Esophagus squamous epithelium (tissue), 4 donors: ENCODE measurements around the gene APLP2.

Experiments used
- POLR2A ChIP-seq, 4 donors: fragments of 450-650 bp; IDR thresholded peaks; one replicate each; pipeline ENCODE4 v1.6.1; 2017; ENCODE audit warnings: antibody characterized with exemption in 4 of 4, mild to moderate bottlenecking in 4 of 4, moderate library complexity in 3 of 4
- TF ChIP-seq, protein P1 (sequence below), 6 experiments: fragments of 450-650 bp in 4 of 6; fragments of 200-600 bp in 2 of 6; sonication (generic) in 2 of 6; IDR thresholded peaks; one replicate each; pipeline ENCODE4 v1.5.1; 2016 to 2019; ENCODE audit warnings: antibody characterized with exemption in 6 of 6, mild to moderate bottlenecking in 4 of 6, moderate library complexity in 4 of 6

DNA sequence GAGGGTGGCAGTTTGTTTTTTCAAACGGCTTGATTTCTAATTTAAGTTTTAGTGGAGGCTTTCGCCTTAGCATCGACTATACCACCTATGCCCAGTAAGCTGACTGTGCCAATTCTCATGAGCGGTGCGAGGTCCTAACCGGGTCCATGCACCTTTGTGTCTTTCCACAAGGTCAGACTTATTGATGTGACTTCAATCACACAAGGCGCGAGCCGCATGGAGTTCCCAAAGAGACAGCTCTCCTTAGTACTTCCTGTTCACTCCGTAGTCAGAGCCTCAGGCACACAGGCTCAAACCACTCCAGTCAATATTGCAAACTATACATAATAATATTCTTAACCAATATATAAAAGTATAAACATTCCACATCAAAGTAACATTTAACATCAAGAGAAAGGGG is 108.1 kb downstream of the APLP2 start:
- TF ChIP-seq, protein P1, sequence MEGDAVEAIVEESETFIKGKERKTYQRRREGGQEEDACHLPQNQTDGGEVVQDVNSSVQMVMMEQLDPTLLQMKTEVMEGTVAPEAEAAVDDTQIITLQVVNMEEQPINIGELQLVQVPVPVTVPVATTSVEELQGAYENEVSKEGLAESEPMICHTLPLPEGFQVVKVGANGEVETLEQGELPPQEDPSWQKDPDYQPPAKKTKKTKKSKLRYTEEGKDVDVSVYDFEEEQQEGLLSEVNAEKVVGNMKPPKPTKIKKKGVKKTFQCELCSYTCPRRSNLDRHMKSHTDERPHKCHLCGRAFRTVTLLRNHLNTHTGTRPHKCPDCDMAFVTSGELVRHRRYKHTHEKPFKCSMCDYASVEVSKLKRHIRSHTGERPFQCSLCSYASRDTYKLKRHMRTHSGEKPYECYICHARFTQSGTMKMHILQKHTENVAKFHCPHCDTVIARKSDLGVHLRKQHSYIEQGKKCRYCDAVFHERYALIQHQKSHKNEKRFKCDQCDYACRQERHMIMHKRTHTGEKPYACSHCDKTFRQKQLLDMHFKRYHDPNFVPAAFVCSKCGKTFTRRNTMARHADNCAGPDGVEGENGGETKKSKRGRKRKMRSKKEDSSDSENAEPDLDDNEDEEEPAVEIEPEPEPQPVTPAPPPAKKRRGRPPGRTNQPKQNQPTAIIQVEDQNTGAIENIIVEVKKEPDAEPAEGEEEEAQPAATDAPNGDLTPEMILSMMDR (IDR thresholded peaks at IDR 0.05): no peak
- no peak for TF ChIP-seq POLR2A (IDR thresholded peaks at IDR 0.05)
